ENCODE measurements around the gene RAP1GDS1. TPM values are rescaled to one million over a fixed set of nuclear protein-coding genes. Genes with fewer than 3 reads are reported as not detected.
A peak's percentile ranks its signal among the peaks of the same experiment; 100 is the strongest.

RAP1GDS1 gene
- total RNA-seq, 4 donors from 2014 or later: 5.9 to 8.6 (median 8.2) TPM

DNA sequence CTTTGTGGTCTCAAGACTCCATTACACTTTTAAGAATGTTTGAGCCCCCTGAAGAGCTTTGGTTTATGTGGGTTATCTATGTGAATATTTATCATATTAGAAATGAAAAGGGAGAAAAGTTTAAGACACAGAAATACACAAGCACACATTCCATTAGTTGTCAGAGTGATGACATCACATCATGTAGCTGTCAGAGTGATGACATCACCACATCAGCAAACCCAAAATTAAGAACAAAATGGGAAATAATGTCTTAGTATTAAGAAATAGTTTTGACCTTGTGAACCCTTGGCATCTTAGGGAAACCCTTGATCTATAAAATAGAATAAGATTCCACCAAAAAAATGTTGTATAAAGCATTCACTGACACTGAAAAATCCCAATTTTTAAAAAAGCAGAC, 201.3 kb downstream of the RAP1GDS1 start:
- ATAC-seq (no peak), DNase-seq (no peak)
- no peaks in the 10 kb centered on the region for H3K27me3 ChIP-seq
- no peak overlapping the region for H3K4me3 ChIP-seq
- intact Hi-C loops (cut with DNase I; ENCODE audit: low total_unique reads) (loop anchor here (10.0 kb wide), 1 partner anchor 192 kb away; the partner anchor contains the start of gene TSPAN5), in situ Hi-C loops (cut with MboI; ENCODE audit: low sequenced_read_pairs in 4 of 4) (loop anchor here in 3 of 4 donors (10.0 to 25.0 kb wide), 3 partner anchors 475 to 1000 kb away; partner anchors contain the start of gene EIF4E (in 1 of the 3))
- no peaks in the 10 kb centered on the region for H3K9me3 ChIP-seq
- no peaks in the 10 kb centered on the region for H3K4me1 ChIP-seq
- no peak overlapping the region for H3K27ac ChIP-seq
- TF ChIP-seq, protein P1, sequence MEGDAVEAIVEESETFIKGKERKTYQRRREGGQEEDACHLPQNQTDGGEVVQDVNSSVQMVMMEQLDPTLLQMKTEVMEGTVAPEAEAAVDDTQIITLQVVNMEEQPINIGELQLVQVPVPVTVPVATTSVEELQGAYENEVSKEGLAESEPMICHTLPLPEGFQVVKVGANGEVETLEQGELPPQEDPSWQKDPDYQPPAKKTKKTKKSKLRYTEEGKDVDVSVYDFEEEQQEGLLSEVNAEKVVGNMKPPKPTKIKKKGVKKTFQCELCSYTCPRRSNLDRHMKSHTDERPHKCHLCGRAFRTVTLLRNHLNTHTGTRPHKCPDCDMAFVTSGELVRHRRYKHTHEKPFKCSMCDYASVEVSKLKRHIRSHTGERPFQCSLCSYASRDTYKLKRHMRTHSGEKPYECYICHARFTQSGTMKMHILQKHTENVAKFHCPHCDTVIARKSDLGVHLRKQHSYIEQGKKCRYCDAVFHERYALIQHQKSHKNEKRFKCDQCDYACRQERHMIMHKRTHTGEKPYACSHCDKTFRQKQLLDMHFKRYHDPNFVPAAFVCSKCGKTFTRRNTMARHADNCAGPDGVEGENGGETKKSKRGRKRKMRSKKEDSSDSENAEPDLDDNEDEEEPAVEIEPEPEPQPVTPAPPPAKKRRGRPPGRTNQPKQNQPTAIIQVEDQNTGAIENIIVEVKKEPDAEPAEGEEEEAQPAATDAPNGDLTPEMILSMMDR (IDR thresholded peaks at IDR 0.05 in 4 of 5, conservative IDR thresholded peaks at IDR 0.05 in 1 of 5): no peak
- TF ChIP-seq POLR2A (IDR thresholded peaks at IDR 0.05): no peak
- H3K36me3 ChIP-seq: no peaks in the 10 kb centered on the region

DNA sequence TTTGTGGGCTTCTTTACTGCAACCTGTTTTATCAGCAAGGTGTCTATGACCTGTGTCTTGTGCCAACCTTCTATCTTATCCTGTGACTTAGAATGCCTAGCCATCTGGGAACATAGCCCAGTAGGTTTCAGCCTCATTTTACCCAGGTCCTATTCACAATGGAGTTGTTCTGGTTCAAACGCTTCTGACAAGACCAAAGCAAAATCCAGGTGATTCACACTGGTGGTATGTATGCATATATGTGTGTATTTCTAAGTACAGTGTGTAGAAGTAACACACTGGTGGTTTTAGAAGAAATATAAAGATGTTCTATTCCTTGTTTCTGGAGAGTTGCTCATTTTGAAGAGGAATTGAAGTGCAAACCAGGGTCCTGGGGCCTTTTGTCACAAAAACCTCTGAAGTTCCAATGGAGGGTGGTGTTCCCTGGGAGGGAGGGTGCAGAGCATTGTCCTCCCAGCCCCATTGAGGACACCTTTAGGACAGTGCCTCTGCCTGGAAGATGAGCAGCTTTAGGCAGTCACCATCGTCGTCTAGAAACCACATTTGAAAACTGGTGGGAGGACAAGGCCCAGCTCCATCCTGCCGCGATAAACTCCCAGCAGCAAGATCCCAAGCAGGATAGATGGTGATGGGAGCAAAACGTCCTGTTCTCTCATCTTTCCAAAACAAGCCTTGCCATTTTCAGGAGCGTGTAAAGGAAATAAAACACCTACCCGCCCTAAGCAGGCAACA, 205.8 kb downstream of the RAP1GDS1 start:
- Histone ChIP-seq H3K4me1 (peaks cover 3 to 5% of the 10 kb centered on the region in 2 donors), H3K36me3 (no peaks in the 10 kb centered on the region), H3K9me3 (no peaks in the 10 kb centered on the region), H3K27ac (no peak overlapping the region), H3K4me3 (peak overlapping the region in 1 of 4 donors; percentile 47), H3K27me3 (no peaks in the 10 kb centered on the region)
- in situ Hi-C loops (cut with MboI; ENCODE audit: low sequenced_read_pairs in 4 of 4) (loop anchor here in 3 of 4 donors (10.0 to 25.0 kb wide), 3 partner anchors 470 to 995 kb away; partner anchors contain the start of gene EIF4E (in 1 of the 3)), intact Hi-C loops (cut with DNase I; ENCODE audit: low total_unique reads) (loop anchor here (2.0 to 10.0 kb wide), 3 partner anchors 188 to 996 kb away; partner anchors contain the start of gene TSPAN5)
- peak in 1 of 2 donors; percentile 32 for ATAC-seq
- no peak for DNase-seq
- TF ChIP-seq, protein P1 (IDR thresholded peaks at IDR 0.05 in 4 of 5, conservative IDR thresholded peaks at IDR 0.05 in 1 of 5): no peak
- TF ChIP-seq POLR2A (IDR thresholded peaks at IDR 0.05): no peak

DNA sequence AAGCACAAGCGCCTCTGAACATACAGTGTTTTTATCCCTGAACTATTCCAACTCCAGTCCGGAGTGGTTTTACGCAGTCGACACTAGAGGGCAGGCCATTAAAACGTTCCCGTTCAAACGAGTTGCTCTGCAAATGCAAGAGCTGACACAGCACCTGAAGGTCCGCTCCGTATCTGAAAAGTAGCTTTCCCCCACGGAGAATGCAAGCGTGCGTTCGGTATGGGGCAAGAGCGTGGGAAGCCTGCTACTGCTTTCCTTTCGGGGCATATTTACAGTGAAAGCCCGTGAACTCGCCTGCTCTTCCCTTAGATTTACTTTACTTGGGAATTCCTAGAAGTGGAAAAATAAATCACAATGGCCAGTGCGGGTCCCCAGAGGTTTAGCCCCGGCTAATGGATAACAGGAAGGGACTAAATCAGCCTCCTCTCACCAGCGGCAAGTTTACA, 206.5 kb downstream of the RAP1GDS1 start:
- Histone ChIP-seq H3K4me3 (peak overlapping the region; percentile 32 to 61 (median 47)), H3K9me3 (no peaks in the 10 kb centered on the region), H3K27me3 (no peaks in the 10 kb centered on the region), H3K27ac (no peak overlapping the region), H3K36me3 (no peaks in the 10 kb centered on the region), H3K4me1 (peaks cover 3 to 5% of the 10 kb centered on the region in 2 donors)
- in situ Hi-C loops (cut with MboI; ENCODE audit: low sequenced_read_pairs in 4 of 4) (loop anchor here in 3 of 4 donors (10.0 to 25.0 kb wide), 3 partner anchors 470 to 995 kb away; partner anchors contain the start of gene EIF4E (in 1 of the 3)), intact Hi-C loops (cut with DNase I; ENCODE audit: low total_unique reads) (loop anchor here (2.0 to 10.0 kb wide), 3 partner anchors 187 to 995 kb away; partner anchors contain the start of gene TSPAN5)
- DNase-seq (peak; percentile 46 to 56), ATAC-seq (peak; percentile 93 to 99)
- TF ChIP-seq, protein P1 (IDR thresholded peaks at IDR 0.05 in 4 of 5, conservative IDR thresholded peaks at IDR 0.05 in 1 of 5): peak; percentile 38 to 73 (median 66)
- no peak for TF ChIP-seq POLR2A (IDR thresholded peaks at IDR 0.05)

DNA sequence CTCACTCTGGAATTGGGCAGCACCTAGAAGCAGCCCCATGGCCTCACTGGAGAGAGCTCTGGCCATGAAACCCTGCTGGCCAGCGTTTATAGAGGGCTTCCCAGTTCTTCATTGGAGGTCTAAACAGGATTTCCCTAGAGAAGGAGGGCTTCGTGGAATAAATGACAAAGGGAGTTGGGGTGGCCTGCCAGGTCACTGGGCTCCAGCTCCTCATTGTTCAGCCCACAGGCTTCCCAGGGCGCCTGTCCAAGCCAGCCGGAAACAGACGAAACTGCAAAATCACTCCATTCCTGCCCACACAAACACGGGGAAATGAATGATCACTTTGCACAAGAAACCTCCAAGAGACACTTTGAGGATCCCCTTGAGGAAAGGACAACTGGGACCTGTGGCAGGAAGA, 207.5 kb downstream of the RAP1GDS1 start:
- Histone ChIP-seq H3K9me3 (no peaks in the 10 kb centered on the region), H3K27ac (no peak overlapping the region), H3K4me1 (peaks cover 3 to 5% of the 10 kb centered on the region in 2 donors), H3K4me3 (no peak overlapping the region), H3K27me3 (no peaks in the 10 kb centered on the region), H3K36me3 (no peaks in the 10 kb centered on the region)
- ATAC-seq: no peak
- TF ChIP-seq POLR2A (IDR thresholded peaks at IDR 0.05): no peak
- TF ChIP-seq, protein P1 (IDR thresholded peaks at IDR 0.05 in 4 of 5, conservative IDR thresholded peaks at IDR 0.05 in 1 of 5): no peak
- intact Hi-C loops (cut with DNase I; ENCODE audit: low total_unique reads): loop anchor here (5.0 to 10.0 kb wide), 2 partner anchors 186 to 589 kb away; partner anchors contain the start of gene TSPAN5
- in situ Hi-C loops (cut with MboI; ENCODE audit: low sequenced_read_pairs in 4 of 4): loop anchor here in 3 of 4 donors (10.0 to 25.0 kb wide), 3 partner anchors 469 to 994 kb away; partner anchors contain the start of gene EIF4E (in 1 of the 3)
- DNase-seq: peak in 1 of 2 donors; percentile 12
